ENCODE results near the gene AHCTF1. TPM values are rescaled to one million over a fixed set of nuclear protein-coding genes. Genes with fewer than 3 reads are reported as not detected.

Gene AHCTF1
- total and polyA plus RNA-seq, 2 experiments from 2014 or later, result 21.7 to 49.8 TPM

DNA sequence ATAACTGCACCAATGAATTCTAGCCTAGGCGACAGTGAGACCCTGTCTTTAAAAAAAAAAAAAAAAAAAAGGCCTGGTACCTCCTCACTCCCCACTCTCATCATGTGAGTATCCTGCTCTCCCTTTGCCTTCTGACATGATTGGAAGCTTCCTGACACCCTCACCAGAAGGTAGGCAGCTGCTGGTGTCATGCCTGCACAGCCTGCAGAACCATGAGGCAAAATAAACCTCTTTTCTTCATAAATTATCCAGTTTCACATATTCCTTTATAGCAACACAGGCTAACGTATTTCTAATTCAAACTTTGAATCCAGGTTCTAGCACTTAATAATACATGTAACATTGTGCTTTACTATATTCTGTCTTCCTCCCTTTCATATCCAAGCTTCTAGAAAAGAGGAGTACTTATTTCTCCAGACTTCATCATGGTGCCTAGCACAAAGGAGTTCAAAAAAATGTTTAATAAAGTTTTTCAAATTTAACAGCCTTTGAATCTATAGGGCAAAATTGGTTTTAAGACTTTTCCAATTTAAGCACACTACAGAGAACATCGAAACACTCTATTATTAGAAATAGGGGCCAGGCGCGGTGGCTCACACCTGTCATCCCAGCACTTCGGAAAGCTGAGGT is 5.6 kb downstream of the AHCTF1 start:
- no peak overlapping the region; the same call in 1 of the 2 replicates for H3K27ac ChIP-seq (ENCODE audit: low read depth)
- no peaks in the 10 kb centered on the region for H3K9me3 Mint-ChIP-seq
- H3K36me3 Mint-ChIP-seq (ENCODE audit: low read depth), result peaks cover 34% of the 10 kb centered on the region
- no peak for ATAC-seq
- no peak overlapping the region for H3K4me2 ChIP-seq
- no peak overlapping the region for H3K27ac Mint-ChIP-seq
- H3K79me2 ChIP-seq (replicated peaks; ENCODE audit: insufficient read depth), result peaks cover 100% of the 10 kb centered on the region
- no peak overlapping the region for H2AFZ ChIP-seq
- no peak for DNase-seq (ENCODE audit: low spot score)
- H3K4me1 Mint-ChIP-seq, result peaks cover 37% of the 10 kb centered on the region
- H3K4me3 Mint-ChIP-seq, result no peak overlapping the region; the same call in 2 of the 3 replicates
- H4K20me1 ChIP-seq (replicated peaks; ENCODE audit: insufficient read depth), result peaks cover 76% of the 10 kb centered on the region
- no peaks in the 10 kb centered on the region for H3K9me2 ChIP-seq (ENCODE audit: insufficient read depth)
- H3K27me3 ChIP-seq (ENCODE audit: insufficient read depth), result no peaks in the 10 kb centered on the region
- H3K36me3 ChIP-seq (ENCODE audit: insufficient read depth), result no peaks in the 10 kb centered on the region
- H3F3A ChIP-seq (replicated peaks; ENCODE audit: low read depth), result 0 out of 2 replicates have a peak, but pooled peaks cover 5% of the 10 kb centered on the region
- H3K4me1 ChIP-seq (ENCODE audit: insufficient read depth), result peaks cover 40% of the 10 kb centered on the region
- H3K4me3 ChIP-seq, result no peak overlapping the region
- TF ChIP-seq, protein P1, sequence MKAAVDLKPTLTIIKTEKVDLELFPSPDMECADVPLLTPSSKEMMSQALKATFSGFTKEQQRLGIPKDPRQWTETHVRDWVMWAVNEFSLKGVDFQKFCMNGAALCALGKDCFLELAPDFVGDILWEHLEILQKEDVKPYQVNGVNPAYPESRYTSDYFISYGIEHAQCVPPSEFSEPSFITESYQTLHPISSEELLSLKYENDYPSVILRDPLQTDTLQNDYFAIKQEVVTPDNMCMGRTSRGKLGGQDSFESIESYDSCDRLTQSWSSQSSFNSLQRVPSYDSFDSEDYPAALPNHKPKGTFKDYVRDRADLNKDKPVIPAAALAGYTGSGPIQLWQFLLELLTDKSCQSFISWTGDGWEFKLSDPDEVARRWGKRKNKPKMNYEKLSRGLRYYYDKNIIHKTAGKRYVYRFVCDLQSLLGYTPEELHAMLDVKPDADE (IDR thresholded peaks at IDR 0.05), result no peak
- TF ChIP-seq EZH2phosphoT487 (IDR thresholded peaks at IDR 0.05; ENCODE audit: unreplicated experiment) (no peak), CREB1 (CRISPR knock-in tag; IDR thresholded peaks at IDR 0.05; ENCODE audit: low read depth) (no peak), ZNF114 (CRISPR knock-in tag; IDR thresholded peaks at IDR 0.05) (no peak), STAT1 (IDR thresholded peaks at IDR 0.05; ENCODE audit: unreplicated experiment) (no peak), ZNF331 (CRISPR knock-in tag; IDR thresholded peaks at IDR 0.05; ENCODE audit: low read depth) (no peak), NANOG (IDR thresholded peaks at IDR 0.05; ENCODE audit: borderline replicate concordance) (no peak), JUNB (IDR thresholded peaks at IDR 0.05; ENCODE audit: unreplicated experiment) (no peak), POLR2AphosphoS5 (IDR thresholded peaks at IDR 0.05; ENCODE audit: low read depth) (no peak), EZH2 (IDR thresholded peaks at IDR 0.05; ENCODE audit: low read depth, unreplicated experiment) (no peak)
- TF ChIP-seq, protein P2, sequence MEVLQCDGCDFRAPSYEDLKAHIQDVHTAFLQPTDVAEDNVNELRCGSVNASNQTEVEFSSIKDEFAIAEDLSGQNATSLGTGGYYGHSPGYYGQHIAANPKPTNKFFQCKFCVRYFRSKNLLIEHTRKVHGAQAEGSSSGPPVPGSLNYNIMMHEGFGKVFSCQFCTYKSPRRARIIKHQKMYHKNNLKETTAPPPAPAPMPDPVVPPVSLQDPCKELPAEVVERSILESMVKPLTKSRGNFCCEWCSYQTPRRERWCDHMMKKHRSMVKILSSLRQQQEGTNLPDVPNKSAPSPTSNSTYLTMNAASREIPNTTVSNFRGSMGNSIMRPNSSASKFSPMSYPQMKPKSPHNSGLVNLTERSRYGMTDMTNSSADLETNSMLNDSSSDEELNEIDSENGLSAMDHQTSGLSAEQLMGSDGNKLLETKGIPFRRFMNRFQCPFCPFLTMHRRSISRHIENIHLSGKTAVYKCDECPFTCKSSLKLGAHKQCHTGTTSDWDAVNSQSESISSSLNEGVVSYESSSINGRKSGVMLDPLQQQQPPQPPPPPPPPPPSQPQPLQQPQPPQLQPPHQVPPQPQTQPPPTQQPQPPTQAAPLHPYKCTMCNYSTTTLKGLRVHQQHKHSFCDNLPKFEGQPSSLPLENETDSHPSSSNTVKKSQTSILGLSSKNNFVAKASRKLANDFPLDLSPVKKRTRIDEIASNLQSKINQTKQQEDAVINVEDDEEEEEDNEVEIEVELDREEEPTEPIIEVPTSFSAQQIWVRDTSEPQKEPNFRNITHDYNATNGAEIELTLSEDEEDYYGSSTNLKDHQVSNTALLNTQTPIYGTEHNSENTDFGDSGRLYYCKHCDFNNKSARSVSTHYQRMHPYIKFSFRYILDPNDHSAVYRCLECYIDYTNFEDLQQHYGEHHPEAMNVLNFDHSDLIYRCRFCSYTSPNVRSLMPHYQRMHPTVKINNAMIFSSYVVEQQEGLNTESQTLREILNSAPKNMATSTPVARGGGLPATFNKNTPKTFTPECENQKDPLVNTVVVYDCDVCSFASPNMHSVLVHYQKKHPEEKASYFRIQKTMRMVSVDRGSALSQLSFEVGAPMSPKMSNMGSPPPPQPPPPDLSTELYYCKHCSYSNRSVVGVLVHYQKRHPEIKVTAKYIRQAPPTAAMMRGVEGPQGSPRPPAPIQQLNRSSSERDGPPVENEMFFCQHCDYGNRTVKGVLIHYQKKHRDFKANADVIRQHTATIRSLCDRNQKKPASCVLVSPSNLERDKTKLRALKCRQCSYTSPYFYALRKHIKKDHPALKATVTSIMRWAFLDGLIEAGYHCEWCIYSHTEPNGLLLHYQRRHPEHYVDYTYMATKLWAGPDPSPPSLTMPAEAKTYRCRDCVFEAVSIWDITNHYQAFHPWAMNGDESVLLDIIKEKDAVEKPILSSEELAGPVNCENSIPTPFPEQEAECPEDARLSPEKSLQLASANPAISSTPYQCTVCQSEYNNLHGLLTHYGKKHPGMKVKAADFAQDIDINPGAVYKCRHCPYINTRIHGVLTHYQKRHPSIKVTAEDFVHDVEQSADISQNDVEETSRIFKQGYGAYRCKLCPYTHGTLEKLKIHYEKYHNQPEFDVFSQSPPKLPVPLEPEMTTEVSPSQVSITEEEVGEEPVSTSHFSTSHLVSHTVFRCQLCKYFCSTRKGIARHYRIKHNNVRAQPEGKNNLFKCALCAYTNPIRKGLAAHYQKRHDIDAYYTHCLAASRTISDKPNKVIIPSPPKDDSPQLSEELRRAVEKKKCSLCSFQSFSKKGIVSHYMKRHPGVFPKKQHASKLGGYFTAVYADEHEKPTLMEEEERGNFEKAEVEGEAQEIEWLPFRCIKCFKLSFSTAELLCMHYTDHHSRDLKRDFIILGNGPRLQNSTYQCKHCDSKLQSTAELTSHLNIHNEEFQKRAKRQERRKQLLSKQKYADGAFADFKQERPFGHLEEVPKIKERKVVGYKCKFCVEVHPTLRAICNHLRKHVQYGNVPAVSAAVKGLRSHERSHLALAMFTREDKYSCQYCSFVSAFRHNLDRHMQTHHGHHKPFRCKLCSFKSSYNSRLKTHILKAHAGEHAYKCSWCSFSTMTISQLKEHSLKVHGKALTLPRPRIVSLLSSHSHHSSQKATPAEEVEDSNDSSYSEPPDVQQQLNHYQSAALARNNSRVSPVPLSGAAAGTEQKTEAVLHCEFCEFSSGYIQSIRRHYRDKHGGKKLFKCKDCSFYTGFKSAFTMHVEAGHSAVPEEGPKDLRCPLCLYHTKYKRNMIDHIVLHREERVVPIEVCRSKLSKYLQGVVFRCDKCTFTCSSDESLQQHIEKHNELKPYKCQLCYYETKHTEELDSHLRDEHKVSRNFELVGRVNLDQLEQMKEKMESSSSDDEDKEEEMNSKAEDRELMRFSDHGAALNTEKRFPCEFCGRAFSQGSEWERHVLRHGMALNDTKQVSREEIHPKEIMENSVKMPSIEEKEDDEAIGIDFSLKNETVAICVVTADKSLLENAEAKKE (CRISPR knock-in tag; IDR thresholded peaks at IDR 0.05), result no peak
- TF ChIP-seq, protein P3, sequence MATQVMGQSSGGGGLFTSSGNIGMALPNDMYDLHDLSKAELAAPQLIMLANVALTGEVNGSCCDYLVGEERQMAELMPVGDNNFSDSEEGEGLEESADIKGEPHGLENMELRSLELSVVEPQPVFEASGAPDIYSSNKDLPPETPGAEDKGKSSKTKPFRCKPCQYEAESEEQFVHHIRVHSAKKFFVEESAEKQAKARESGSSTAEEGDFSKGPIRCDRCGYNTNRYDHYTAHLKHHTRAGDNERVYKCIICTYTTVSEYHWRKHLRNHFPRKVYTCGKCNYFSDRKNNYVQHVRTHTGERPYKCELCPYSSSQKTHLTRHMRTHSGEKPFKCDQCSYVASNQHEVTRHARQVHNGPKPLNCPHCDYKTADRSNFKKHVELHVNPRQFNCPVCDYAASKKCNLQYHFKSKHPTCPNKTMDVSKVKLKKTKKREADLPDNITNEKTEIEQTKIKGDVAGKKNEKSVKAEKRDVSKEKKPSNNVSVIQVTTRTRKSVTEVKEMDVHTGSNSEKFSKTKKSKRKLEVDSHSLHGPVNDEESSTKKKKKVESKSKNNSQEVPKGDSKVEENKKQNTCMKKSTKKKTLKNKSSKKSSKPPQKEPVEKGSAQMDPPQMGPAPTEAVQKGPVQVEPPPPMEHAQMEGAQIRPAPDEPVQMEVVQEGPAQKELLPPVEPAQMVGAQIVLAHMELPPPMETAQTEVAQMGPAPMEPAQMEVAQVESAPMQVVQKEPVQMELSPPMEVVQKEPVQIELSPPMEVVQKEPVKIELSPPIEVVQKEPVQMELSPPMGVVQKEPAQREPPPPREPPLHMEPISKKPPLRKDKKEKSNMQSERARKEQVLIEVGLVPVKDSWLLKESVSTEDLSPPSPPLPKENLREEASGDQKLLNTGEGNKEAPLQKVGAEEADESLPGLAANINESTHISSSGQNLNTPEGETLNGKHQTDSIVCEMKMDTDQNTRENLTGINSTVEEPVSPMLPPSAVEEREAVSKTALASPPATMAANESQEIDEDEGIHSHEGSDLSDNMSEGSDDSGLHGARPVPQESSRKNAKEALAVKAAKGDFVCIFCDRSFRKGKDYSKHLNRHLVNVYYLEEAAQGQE (IDR thresholded peaks at IDR 0.05; ENCODE audit: unreplicated experiment), result no peak
- peaks cover 10% of the 10 kb centered on the region for H3K27me3 Mint-ChIP-seq (ENCODE audit: insufficient read depth, low read depth, poor library complexity)

Measured in GM23338 (cell line).